ENCODE data around the gene SUCO. TPM values are rescaled to one million over a fixed set of nuclear protein-coding genes. Genes with fewer than 3 reads are reported as not detected.
"Not testable (repeated sequence)": the region's sequence is repeated elsewhere in the genome, so short reads cannot be mapped to it uniquely, and the experiment has no call there.

The SUCO gene
- total RNA-seq, 2 experiments from 2014 or later = 22.1 to 23.8 TPM

DNA sequence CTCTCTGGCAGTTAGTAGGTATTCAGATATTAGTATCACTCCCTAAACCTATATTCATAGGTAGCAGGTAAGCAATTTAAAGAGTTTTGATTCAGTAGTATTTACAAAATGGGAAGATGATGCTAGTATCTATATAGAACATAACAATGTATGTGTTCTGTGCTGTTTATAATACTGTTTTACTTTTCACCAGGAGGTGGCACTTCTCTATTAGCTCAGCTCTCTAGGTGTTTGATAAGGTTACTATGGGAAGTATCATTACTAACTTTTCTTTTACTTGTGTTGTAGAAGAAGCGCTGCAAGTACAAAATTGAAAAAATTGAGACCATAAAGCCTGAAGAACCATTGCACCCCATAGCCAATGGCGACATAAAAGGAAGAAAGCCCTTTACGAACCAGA lies 76.6 kb downstream of the SUCO start:
- DNase-seq (no peak), ATAC-seq (no peak)
- intact Hi-C loops (cut with DNase I, micrococcal nuclease) = loop anchor here (1.0 kb wide), 2 partner anchors 110 to 119 kb away; no protein-coding TSS in a partner anchor
- ChIA-PET POLR2A (no interaction called here), CTCF (interaction anchor here (0.7 to 6.1 kb wide), 21 partner anchors 10 to 378 kb away, joined by 3 to 196 read pairs (median 4); partner anchors contain the start of gene FASLG)
- Mint-ChIP-seq H3K27me3 (no peaks in the 10 kb centered on the region), H3K36me3 (ENCODE audit: low read depth) (peaks cover 24% of the 10 kb centered on the region), H3K4me1 (peaks cover 7% of the 10 kb centered on the region), H3K9me3 (ENCODE audit: low read depth) (no peaks in the 10 kb centered on the region), H3K27ac (no peak overlapping the region), H3K4me3 (no peak overlapping the region)

DNA sequence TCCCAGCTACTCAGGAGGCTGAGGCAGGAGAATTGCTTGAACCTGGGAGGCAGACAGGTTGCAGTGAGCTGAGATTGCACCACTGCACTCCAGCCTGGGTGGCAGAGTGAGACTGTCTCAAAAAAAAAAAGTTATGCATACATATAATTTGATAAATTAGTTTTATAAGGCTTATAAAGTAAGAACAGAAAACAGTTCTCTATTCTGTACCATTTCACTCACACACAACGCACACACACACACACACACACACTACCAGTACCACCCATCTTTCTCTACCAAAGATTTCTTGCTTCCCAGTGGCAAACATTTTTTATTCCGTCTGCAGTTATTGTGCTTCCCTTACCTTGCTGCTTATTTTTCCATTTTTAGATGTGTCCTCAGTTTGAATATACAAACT lies 79.5 kb downstream of the SUCO start:
- intact Hi-C loops (cut with DNase I, micrococcal nuclease) = no loop called here
- CTCF ChIA-PET = interaction anchor here (1.3 kb wide), 1 partner anchor 9 kb away, joined by 4 read pairs; no protein-coding TSS in a partner anchor
- Mint-ChIP-seq H3K9me3 (ENCODE audit: low read depth) (peaks cover 22% of the 10 kb centered on the region), H3K27me3 (no peaks in the 10 kb centered on the region), H3K4me3 (no peak overlapping the region), H3K36me3 (ENCODE audit: low read depth) (peaks cover 40% of the 10 kb centered on the region), H3K27ac (no peak overlapping the region), H3K4me1 (peaks cover 2% of the 10 kb centered on the region)
- DNase-seq (no peak), ATAC-seq (no peak)
- POLR2A ChIA-PET = no interaction called here

DNA sequence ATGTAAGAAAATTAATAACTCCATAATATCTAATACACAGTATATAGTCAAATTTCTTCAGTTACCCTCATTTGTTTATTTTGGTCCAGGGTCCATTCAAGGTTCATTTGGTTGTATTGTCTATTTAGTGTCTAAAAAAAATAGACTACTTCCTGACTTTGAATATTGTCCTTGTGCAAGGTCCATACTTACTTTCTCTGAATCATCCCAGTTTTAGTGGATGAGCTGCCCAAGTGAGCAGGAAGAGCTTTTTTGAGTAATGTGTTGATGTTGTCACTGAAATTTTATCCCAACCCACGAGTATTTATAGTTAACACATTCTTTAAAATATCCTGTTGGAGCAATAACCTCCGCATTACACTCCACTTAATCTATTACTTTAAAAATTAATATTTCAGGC lies 80.3 kb downstream of the SUCO start:
- Mint-ChIP-seq H3K4me1 (peaks cover 2% of the 10 kb centered on the region), H3K36me3 (ENCODE audit: low read depth) (peaks cover 43% of the 10 kb centered on the region), H3K27ac (no peak overlapping the region), H3K4me3 (no peak overlapping the region), H3K27me3 (no peaks in the 10 kb centered on the region), H3K9me3 (ENCODE audit: low read depth) (peaks cover 26% of the 10 kb centered on the region)
- intact Hi-C loops (cut with DNase I, micrococcal nuclease) = no loop called here
- ATAC-seq (no peak), DNase-seq (no peak)
- ChIA-PET CTCF (no interaction called here), POLR2A (no interaction called here)

DNA sequence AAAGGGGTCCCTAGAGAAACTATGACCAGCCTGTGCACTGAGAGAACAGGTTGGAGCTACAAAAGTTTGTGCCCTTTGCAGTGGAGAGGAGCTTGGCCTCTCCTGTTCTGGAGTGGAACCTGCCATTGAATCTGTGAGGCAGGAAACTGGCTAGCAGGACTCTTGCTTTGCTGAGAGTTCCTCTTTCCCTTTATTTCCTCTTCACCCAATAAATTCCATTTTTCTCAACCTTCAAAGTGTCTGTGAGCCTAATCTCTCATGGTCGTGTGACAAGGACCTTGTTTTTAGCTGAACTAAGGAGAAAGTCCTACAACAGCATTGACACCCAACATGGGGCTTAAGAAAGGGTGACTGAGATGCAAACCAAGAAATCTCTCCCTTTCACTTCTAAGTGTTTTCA lies 83.2 kb downstream of the SUCO start:
- ChIA-PET CTCF (interaction anchor here (1.0 to 1.9 kb wide), 4 partner anchors 17 to 113 kb away, joined by 3 to 7 read pairs (median 4); no protein-coding TSS in a partner anchor), POLR2A (no interaction called here)
- intact Hi-C loops (cut with DNase I, micrococcal nuclease) = no loop called here

DNA sequence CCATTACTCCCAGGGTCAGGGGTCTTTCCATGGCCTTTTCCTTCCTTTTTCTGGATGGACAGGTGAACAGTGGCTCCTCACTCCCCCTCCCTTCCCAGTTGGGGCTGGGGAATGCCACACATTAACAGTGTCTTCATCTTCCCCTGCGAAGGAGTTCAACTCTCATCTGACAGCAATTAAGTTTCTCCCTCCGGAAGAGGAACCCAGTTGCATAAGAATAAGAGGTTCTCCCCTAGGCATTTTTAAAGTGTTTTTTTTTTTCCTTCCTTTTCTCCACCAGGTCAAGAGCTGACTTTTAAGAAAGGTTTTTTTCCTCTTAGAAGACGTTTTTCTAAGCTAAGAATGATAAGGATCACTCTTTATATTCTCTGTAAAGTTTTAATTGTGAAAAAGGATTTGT lies 83.7 kb downstream of the SUCO start:
- H3K4me3 Mint-ChIP-seq = no peak overlapping the region
- ChIA-PET CTCF (interaction anchor here (1.0 to 1.9 kb wide), 3 partner anchors 17 to 113 kb away, joined by 3 to 7 read pairs (median 4); no protein-coding TSS in a partner anchor), POLR2A (no interaction called here)
- no peaks in the 10 kb centered on the region for H3K27me3 Mint-ChIP-seq
- H3K9me3 Mint-ChIP-seq (ENCODE audit: low read depth) = peaks cover 49% of the 10 kb centered on the region
- no peak overlapping the region for H3K27ac Mint-ChIP-seq
- DNase-seq (no peak), ATAC-seq (no peak)
- H3K4me1 Mint-ChIP-seq = no peaks in the 10 kb centered on the region
- H3K36me3 Mint-ChIP-seq (ENCODE audit: low read depth) = peaks cover 26% of the 10 kb centered on the region
- intact Hi-C loops (cut with DNase I, micrococcal nuclease) = no loop called here

More for the DNA sequence above, 83.2 kb downstream of the SUCO start:
- DNase-seq = no peak
- no peaks in the 10 kb centered on the region for H3K27me3 Mint-ChIP-seq
- H3K36me3 Mint-ChIP-seq (ENCODE audit: low read depth) = peaks cover 27% of the 10 kb centered on the region
- H3K9me3 Mint-ChIP-seq (ENCODE audit: low read depth) = peaks cover 45% of the 10 kb centered on the region
- no peak overlapping the region for H3K4me3 Mint-ChIP-seq
- no peaks in the 10 kb centered on the region for H3K4me1 Mint-ChIP-seq
- H3K27ac Mint-ChIP-seq = no peak overlapping the region
- no peak for ATAC-seq

DNA sequence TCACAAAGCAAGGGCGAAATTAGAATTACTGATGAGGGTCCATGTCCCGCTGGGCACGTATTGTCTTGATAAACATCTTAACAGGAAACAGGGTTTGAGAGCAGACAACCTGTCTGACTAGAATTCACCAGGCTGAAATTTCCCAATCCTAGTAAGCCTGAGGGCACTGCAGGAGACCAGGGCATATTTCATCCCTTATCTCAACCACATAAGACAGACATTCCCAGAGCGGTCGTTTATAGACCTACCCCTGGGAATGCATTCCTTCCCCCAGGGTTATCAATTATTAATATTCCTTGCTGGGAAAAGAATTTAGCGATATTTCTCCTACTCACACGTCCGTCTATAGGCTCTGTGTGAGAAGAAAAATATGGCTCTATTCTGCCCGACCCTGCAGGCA lies 87.7 kb downstream of the SUCO start:
- Mint-ChIP-seq H3K9me3 (ENCODE audit: low read depth) (peaks cover 47% of the 10 kb centered on the region), H3K36me3 (ENCODE audit: low read depth) (peaks cover 22% of the 10 kb centered on the region)
- H3K4me3 Mint-ChIP-seq; POLR2A ChIA-PET; DNase-seq; CTCF ChIA-PET; H3K27ac Mint-ChIP-seq; ATAC-seq; intact Hi-C loops (cut with DNase I, micrococcal nuclease); H3K4me1 Mint-ChIP-seq; H3K27me3 Mint-ChIP-seq: not testable (repeated sequence)

DNA sequence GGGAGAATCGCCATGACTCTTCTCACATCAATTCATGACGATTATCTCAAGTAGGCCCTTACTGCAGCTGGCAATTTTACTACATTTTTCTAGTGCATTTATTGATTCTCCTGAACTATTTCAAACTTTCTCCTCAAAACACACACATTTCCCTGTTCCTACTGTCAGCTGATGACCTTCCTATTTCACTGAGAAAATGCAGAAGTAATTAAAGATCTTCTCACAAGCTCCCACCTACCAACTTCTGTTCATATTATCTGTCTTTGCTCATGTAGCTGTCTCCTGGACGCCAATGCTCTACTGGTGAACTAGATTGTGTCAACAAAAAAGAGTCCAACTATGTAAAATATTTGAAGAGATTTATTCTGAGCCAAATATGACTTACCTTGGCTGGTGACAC lies 89.6 kb downstream of the SUCO start:
- H3K27me3 Mint-ChIP-seq = peaks cover 10% of the 10 kb centered on the region
- intact Hi-C loops (cut with DNase I, micrococcal nuclease) = no loop called here
- ChIA-PET POLR2A (no interaction called here), CTCF (interaction anchor here (0.9 to 1.9 kb wide), 5 partner anchors 8 to 97 kb away, joined by 3 to 4 read pairs (median 4); no protein-coding TSS in a partner anchor)
- no peak overlapping the region for H3K27ac Mint-ChIP-seq
- no peak for DNase-seq
- no peak for ATAC-seq
- peaks cover 5% of the 10 kb centered on the region for H3K4me1 Mint-ChIP-seq
- H3K36me3 Mint-ChIP-seq (ENCODE audit: low read depth) = peaks cover 6% of the 10 kb centered on the region
- peaks cover 28% of the 10 kb centered on the region for H3K9me3 Mint-ChIP-seq (ENCODE audit: low read depth)
- no peak overlapping the region for H3K4me3 Mint-ChIP-seq

DNA sequence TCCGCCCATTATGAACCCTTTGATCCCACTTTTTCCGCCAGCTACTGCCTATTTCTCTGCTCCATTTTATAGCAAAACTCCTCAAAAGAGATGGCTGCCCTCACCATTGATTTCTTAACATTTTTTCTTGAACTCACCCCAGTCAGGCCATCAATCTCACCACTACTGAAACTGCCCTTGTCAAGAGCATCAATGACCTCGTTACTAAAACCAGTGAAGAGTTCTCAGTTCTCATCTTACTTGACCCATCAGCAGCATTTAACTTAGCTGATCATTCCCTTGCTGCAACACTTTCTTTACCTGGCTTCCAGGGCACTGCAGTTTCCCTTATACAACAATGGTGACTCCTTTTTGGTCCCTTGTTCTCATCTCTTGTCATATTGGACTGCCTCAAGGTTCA lies 90.8 kb downstream of the SUCO start:
- no peak overlapping the region for H3K27ac Mint-ChIP-seq

DNA sequence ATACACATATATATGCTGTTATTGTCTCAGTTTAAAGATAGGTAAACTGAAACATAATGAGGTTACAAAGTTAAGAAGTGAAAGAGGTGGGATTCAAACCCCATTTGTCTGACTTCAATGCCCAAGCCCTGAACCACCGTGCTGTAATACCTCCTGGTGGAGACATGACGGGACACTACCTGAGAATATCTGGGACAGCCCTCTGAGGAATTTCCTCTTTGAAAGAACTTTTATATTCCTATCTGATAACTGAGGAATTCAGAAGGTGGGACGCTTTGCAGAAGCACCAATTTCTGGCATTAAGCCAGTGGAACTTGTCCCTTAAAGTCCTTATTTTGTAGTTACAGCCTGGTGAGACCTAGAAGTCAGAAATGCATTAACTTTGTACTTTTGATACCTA lies 93.9 kb downstream of the SUCO start:
- H3K27ac Mint-ChIP-seq = no peak overlapping the region
- H3K4me3 Mint-ChIP-seq = no peak overlapping the region
- intact Hi-C loops (cut with DNase I, micrococcal nuclease) = loop anchor here in 1 of 2 experiments (5.0 kb wide), 1 partner anchor 35 kb away; no protein-coding TSS in a partner anchor
- ATAC-seq (no peak), DNase-seq (no peak)
- H3K4me1 Mint-ChIP-seq = peaks cover 38% of the 10 kb centered on the region
- H3K27me3 Mint-ChIP-seq = peaks cover 12% of the 10 kb centered on the region
- ChIA-PET POLR2A (no interaction called here), CTCF (no interaction called here)
- peaks cover 2% of the 10 kb centered on the region for H3K9me3 Mint-ChIP-seq (ENCODE audit: low read depth)
- H3K36me3 Mint-ChIP-seq (ENCODE audit: low read depth) = no peaks in the 10 kb centered on the region

More for the DNA sequence above, 90.8 kb downstream of the SUCO start:
- H3K4me1 Mint-ChIP-seq = peaks cover 13% of the 10 kb centered on the region
- H3K27me3 Mint-ChIP-seq = peaks cover 10% of the 10 kb centered on the region
- intact Hi-C loops (cut with DNase I, micrococcal nuclease) = no loop called here
- H3K9me3 Mint-ChIP-seq (ENCODE audit: low read depth) = peaks cover 21% of the 10 kb centered on the region
- ChIA-PET CTCF (interaction anchor here (1.9 kb wide), 1 partner anchor 96 kb away, joined by 4 read pairs; no protein-coding TSS in a partner anchor), POLR2A (interaction anchor here (0.6 kb wide), 1 partner anchor 17 kb away, joined by 3 read pairs; no protein-coding TSS in a partner anchor)
- H3K36me3 Mint-ChIP-seq (ENCODE audit: low read depth) = peaks cover 4% of the 10 kb centered on the region
- DNase-seq = no peak
- no peak overlapping the region for H3K4me3 Mint-ChIP-seq
- no peak for ATAC-seq

DNA sequence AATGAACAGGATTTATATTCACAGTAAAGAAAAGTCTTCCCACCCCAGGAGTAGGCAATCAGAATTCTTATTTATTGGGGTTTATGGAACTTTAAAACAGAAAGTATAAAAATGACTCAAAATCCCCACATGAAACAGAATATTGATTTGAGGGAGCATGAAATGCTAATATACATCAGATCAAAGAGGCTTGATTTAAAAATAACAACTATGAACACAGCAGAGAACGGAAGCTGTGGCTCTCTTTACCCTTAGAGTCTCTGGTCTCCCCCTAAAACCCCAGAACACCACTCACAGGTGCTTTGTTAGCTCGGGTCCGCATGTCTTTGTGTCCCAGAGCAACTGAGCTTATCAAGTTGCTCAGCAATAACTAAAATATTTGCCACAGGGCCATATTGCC lies 94.8 kb downstream of the SUCO start:
- ChIA-PET CTCF (no interaction called here), POLR2A (no interaction called here)
- H3K4me3 Mint-ChIP-seq = no peak overlapping the region
- peaks cover 10% of the 10 kb centered on the region for H3K27me3 Mint-ChIP-seq
- ATAC-seq = peak; percentile 58
- no peaks in the 10 kb centered on the region for H3K9me3 Mint-ChIP-seq (ENCODE audit: low read depth)
- intact Hi-C loops (cut with DNase I, micrococcal nuclease) = loop anchor here in 1 of 2 experiments (5.0 kb wide), 1 partner anchor 35 kb away; no protein-coding TSS in a partner anchor
- no peak for DNase-seq
- no peaks in the 10 kb centered on the region for H3K36me3 Mint-ChIP-seq (ENCODE audit: low read depth)
- H3K4me1 Mint-ChIP-seq = peaks cover 41% of the 10 kb centered on the region
- no peak overlapping the region for H3K27ac Mint-ChIP-seq

DNA sequence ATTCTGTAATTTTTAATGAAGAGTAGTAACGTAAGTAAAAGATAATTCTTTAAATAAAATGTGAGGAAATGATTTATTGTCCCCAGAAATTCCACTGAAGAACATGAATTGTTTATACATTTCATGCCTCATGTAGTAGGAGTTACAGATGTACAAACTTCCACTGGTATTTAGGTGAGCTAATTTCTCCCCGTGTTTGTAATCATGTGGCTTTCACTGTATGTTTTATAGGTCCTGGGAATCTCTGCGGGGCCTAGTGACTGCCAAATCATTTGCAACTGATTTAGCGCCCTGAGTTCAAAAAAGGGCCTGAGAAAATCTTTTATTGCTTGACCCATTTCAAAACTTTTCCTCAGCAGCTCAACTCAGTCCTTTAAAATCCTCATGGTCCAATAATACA lies 95.5 kb downstream of the SUCO start:
- H3K4me3 Mint-ChIP-seq = no peak overlapping the region
- H3K9me3 Mint-ChIP-seq (ENCODE audit: low read depth) = no peaks in the 10 kb centered on the region
- no peak overlapping the region for H3K27ac Mint-ChIP-seq
- no peak for DNase-seq
- POLR2A ChIA-PET = no interaction called here
- peaks cover 44% of the 10 kb centered on the region for H3K4me1 Mint-ChIP-seq
- CTCF ChIA-PET = no interaction called here
- intact Hi-C loops (cut with DNase I, micrococcal nuclease) = loop anchor here in 1 of 2 experiments (5.0 kb wide), 1 partner anchor 34 kb away; no protein-coding TSS in a partner anchor
- H3K27me3 Mint-ChIP-seq = peaks cover 9% of the 10 kb centered on the region
- H3K36me3 Mint-ChIP-seq (ENCODE audit: low read depth) = no peaks in the 10 kb centered on the region
- ATAC-seq = no peak

DNA sequence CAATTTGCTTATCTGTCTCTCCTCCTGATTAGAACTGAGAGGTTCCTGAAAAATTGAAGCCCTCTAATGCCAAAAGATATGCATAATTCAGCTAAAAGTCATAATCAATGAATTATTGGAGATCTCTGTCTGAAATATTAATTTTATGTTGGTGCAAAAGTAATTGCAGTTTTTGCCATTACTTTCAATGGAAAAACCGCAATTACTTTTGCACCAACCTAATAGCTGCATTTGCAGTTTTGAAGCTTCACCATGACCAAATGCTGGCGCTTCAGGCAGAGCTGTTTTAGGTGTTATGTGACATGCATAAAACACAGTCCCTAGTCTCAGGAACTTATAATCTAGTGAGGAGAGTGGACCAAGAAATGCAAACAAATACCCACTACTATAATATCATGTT lies 96.2 kb downstream of the SUCO start:
- no peak overlapping the region for H3K27ac Mint-ChIP-seq
- no peaks in the 10 kb centered on the region for H3K36me3 Mint-ChIP-seq (ENCODE audit: low read depth)
- DNase-seq (no peak), ATAC-seq (no peak)
- CTCF ChIA-PET = interaction anchor here (1.4 to 2.0 kb wide), 2 partner anchors 90 to 96 kb away, joined by 4 to 8 read pairs; no protein-coding TSS in a partner anchor
- intact Hi-C loops (cut with DNase I, micrococcal nuclease) = loop anchor here in 1 of 2 experiments (5.0 kb wide), 1 partner anchor 33 kb away; no protein-coding TSS in a partner anchor
- H3K4me3 Mint-ChIP-seq = no peak overlapping the region
- POLR2A ChIA-PET = no interaction called here
- peaks cover 9% of the 10 kb centered on the region for H3K27me3 Mint-ChIP-seq
- H3K4me1 Mint-ChIP-seq = peaks cover 44% of the 10 kb centered on the region
- no peaks in the 10 kb centered on the region for H3K9me3 Mint-ChIP-seq (ENCODE audit: low read depth)
